Activated CD4-positive, alpha-beta T cell treated with anti-CD3 and anti-CD28 coated beads, Interleukin-2, amount 50 U/mL, for 24 hours (primary cell): Measurements from ENCODE around the gene TP53TG3D.
"Not testable (repeated sequence)": the region's sequence is repeated elsewhere in the genome, so short reads cannot be mapped to it uniquely, and the experiment has no call there.

Source experiments
- DNase-seq, 2 donors: peaks; one replicate each; pipeline ENCODE4 v3.0.0-alpha.2; 2020; ENCODE audit warnings: low read depth in 1 of 2, low spot score in 1 of 2

Gene TP53TG3D

GRCh38 chr16:32252986-32253385 lies at the start of gene TP53TG3D:
Gene TP53TG3D, plus strand, starts transcription at chr16:32253286. Its CDS starts 68 bp downstream, at chr16:32253354.
- DNase-seq: not testable (repeated sequence)

GRCh38 chr16:32253507-32253906 lies 421 bp downstream of the TP53TG3D start:
- DNase-seq: not testable (repeated sequence)

- DNase-seq: not testable (repeated sequence)
Measured at GRCh38 chr16:32261526-32261925, 8.4 kb downstream of the TP53TG3D start.

GRCh38 chr16:32263552-32263951 lies 10.5 kb downstream of the TP53TG3D start:
- DNase-seq: not testable (repeated sequence)

GRCh38 chr16:32281910-32282309 lies 28.8 kb downstream of the TP53TG3D start:
- DNase-seq: not testable (repeated sequence)

GRCh38 chr16:32283024-32283423 lies 29.9 kb downstream of the TP53TG3D start:
- DNase-seq: not testable (repeated sequence)

GRCh38 chr16:32283917-32284495 lies 30.9 kb downstream of the TP53TG3D start:
- not testable (repeated sequence) for DNase-seq

GRCh38 chr16:32284800-32285796 lies 32.0 kb downstream of the TP53TG3D start:
- DNase-seq: not testable (repeated sequence)

- DNase-seq: not testable (repeated sequence)
Measured at GRCh38 chr16:32286193-32286592, 33.1 kb downstream of the TP53TG3D start.

GRCh38 chr16:32287743-32288142 lies 34.7 kb downstream of the TP53TG3D start:
- DNase-seq: not testable (repeated sequence)

- not testable (repeated sequence) for DNase-seq
Measured at GRCh38 chr16:32289197-32289596, 36.1 kb downstream of the TP53TG3D start.

- DNase-seq: not testable (repeated sequence)
Measured at GRCh38 chr16:32302776-32303175, 49.7 kb downstream of the TP53TG3D start.
